Colon (tissue), 2 donors: ENCODE results near the gene CEMIP2.

Experiments used
- FAIRE-seq: peaks from 2 replicates; lab custom pipeline; 2012; peaks lifted over from hg19 to GRCh38; lab: Jason Lieb, UNC
- donor health status: control.
- donor health status: control.

CEMIP2 gene

GRCh38 chr9:71643330-71643729 is 125.0 kb downstream of the CEMIP2 start:
- FAIRE-seq = no peak

GRCh38 chr9:71642056-71642455 is 126.3 kb downstream of the CEMIP2 start:
- FAIRE-seq = no peak

- FAIRE-seq = no peak
Observed at GRCh38 chr9:71638627-71639026, 129.7 kb downstream of the CEMIP2 start.

- FAIRE-seq = no peak
Observed at GRCh38 chr9:71637926-71638325, 130.4 kb downstream of the CEMIP2 start.

- FAIRE-seq = no peak
Observed at GRCh38 chr9:71637375-71637774, 130.9 kb downstream of the CEMIP2 start.

- FAIRE-seq = no peak
Observed at GRCh38 chr9:71636143-71636839, 132.0 kb downstream of the CEMIP2 start.

GRCh38 chr9:71634752-71635151 is 133.6 kb downstream of the CEMIP2 start:
- no peak for FAIRE-seq
